Renal cortex interstitium (tissue), 11 donors: ENCODE data around the gene COASY. TPM values are rescaled to one million over a fixed set of nuclear protein-coding genes. Genes with fewer than 3 reads are reported as not detected.
"Not testable (repeated sequence)": the region's sequence is repeated elsewhere in the genome, so short reads cannot be mapped to it uniquely, and the experiment has no call there.

Experiments used
- DNase-seq, 11 donors: peaks; one replicate each; pipeline ENCODE4 v3.0.0-alpha.2; 2013; ENCODE audit warnings: low read depth in 9 of 11, low spot score in 4 of 11; ENCODE audit errors: extremely low read depth in 1 of 11
- polyA plus RNA-seq, 3 donors: library from polyadenylated mRNA; unstranded; fragments of 120-200 nt; gene quantifications; one replicate each; pipeline ENCODE4 v1.2.1, GENCODE V29; 2013; ENCODE audit not compliant: insufficient read length in 3 of 3

COASY gene
- polyA plus RNA-seq, 3 donors: 59.8 to 66.8 (median 61.4) TPM

DNA sequence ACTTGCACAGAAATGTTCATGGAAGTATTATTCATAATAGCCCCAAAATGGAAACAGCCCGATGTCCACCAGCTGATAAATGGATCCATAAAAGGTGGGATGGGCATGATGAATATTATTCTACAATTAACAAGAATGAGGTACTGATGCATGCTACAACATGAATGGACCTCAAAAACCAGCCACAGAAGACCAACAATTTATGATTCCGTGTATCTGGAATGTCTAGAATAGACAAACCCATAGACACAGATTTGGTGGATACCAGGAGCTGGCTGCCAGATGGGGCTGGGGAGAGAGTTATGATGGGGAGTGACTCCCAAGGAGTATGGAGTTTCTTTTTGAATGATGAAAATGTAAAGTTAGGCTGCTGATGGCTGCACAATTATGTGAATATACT, 36.7 kb upstream of the COASY start:
- no peak for DNase-seq

DNA sequence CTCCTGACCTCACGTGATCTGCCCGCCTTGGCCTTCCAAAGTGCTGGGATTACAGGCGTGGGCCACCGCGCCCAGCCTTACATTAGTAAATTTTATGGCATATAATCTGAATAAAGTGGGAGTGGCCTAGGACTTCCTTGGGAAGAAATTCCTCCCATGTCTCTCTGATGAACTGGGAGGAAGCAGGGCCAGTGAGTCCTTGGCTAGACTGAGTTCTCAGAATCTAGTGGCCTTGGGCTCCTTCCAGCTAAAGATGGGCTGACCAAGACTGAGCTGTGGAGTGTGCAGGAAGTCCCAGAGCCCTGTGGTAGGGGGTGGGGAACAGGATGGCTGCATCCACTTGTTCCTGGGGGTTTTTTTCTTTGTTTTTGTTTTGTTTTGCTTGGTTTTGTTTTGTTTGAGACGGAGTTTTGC, 35.9 kb upstream of the COASY start:
- no peak for DNase-seq

GRCh38 chr17:42527932-42528331, 34.0 kb upstream of the COASY start:
- DNase-seq: no peak

DNA sequence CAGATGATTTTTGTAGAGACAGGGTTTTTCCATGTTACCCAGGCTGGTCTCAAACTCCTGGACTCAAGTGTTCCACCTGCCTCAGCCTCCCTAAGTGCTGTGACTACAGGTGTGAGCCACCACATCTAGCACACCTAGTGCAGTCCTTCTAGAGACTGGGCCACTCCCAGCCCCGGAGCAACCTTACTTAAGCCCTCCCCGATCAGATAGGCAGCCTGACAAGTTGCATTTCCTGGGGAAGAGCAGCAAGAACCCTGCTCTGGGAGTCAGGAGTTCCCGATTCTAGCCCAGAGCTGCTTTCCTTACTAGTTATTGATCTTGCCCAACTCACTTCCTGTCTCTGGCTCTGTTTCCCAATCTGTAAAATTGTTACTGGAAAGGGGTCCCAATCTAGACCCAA, 32.9 kb upstream of the COASY start:
- DNase-seq: no peak

GRCh38 chr17:42530952-42531454, 30.9 kb upstream of the COASY start:
- no peak for DNase-seq

DNA sequence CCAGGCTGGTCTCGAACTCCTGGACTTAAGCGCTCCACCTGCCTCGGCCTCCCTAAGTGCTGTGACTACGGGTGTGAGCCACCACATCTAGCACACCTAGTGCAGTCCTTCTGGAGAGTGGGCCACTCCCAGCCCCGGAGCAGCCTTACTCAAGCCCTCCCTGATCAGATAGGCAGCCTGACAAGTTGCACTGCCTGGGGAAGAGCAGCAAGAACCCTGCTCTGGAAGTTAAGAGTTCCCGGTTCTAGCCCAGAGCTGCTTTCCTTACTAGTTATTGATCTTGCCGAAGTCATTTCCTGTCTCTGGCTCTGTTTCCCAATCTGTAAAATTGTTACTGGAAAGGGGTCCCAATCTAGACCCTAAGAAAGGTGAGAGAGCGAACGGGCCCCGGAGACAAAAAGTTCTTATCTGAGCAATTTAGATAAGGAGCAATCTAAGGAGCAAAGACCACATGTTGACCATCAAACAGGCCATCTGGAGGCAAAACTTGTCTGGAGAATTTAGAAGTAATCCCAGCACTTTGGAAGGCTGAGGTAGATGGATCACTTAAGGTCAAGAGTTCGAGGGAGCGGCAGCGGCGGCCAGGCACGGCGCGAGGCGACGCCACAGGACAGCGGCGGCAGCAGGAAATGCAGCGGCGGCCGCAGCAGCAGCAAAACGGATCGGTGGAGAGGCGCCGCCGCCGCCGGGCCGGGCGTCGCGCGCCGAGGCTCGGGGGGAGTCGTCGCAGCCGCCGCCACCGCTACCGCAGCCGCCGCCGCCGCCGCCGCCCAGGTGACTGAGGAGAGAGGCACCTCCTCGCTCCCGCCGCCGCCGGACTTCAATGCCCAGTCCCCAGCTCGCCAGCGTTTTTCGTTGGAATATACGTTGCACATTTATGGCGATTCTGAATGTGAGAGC, 30.2 kb upstream of the COASY start:
- DNase-seq: no peak

DNA sequence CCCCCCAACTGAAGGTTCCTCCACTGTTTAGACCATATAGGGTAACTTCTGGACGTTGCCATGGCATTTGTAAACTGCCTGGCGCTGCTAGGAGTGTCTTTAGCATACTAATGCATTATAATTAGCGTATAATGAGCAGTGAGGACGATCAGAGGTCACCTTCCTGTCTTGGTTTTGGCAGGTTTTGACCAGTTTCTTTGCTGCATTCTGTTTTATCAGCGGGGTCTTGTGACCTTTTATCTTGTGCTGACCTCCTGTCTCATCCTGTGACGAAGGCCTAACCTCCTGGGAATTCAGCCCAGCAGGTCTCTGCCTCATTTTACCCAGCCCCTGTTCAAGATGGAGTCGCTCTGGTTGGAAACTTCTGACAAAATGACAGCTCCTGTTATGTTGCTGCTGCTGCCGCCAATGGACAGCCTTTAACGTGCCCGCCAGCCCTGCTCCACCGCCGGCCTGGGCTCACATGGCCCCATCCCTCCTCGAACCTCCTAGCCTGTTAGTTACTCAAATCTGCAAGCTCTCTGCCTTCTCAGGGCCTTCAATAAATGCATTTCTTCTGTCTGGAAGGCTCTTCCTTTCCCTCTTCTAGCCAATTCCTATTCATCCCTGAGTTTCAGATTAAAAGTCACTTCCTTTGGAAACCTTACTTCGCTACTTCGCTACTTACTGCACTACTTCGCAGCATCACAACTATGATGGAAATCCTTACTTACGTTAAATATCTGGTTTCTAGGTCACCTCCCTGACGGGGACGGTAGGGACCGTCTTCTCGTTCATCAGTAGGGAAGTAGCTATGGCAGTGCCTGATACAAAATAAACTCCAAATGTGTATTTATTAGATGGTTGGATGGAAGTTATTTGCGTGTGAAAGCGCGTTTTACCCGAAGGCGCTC, 26.5 kb upstream of the COASY start:
- DNase-seq: no peak

GRCh38 chr17:42536048-42536371, 25.9 kb upstream of the COASY start, which contains the start of gene NAGLU:
TSS of gene NAGLU (plus strand) at chr17:42536241. CDS start at chr17:42536273, 32 bp downstream.
- peak in 7 of 11 donors; percentile 74 to 88 (median 85) for DNase-seq

DNA sequence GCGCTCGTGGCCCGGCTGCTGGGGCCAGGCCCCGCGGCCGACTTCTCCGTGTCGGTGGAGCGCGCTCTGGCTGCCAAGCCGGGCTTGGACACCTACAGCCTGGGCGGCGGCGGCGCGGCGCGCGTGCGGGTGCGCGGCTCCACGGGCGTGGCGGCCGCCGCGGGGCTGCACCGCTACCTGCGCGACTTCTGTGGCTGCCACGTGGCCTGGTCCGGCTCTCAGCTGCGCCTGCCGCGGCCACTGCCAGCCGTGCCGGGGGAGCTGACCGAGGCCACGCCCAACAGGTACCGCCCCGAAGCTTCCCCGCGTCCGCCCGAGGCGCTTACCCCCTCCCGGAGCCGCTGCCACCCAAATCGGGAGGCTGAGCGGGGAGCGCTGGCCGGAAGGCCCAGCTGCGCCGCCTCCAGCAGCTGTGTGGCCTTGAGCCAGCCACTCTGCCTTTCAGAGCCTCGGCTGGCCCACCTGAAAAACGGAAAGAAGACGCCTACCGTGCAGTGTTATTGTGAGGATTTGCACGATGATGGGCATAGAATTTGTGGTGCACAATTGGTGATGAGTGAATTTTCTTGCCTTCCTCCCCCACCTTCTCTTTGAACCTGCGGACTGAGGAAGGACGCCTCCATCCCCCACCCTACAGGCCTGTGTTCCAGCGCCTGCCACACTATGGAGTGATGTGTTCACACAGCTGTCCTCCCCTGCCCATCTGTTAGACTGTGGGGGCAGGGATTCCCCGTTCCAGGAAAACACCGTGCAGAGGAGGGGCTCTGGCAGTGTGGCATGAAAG, 25.4 kb upstream of the COASY start:
- peak in 1 of 11 donors; percentile 63 for DNase-seq

- DNase-seq: no peak
These were observed 24.7 kb upstream of the COASY start for GRCh38 chr17:42537156-42537805.

- no peak for DNase-seq
These were observed 24.0 kb upstream of the COASY start for GRCh38 chr17:42537826-42538451.

- DNase-seq: no peak
These were observed 23.5 kb upstream of the COASY start for GRCh38 chr17:42538482-42538881.

GRCh38 chr17:42540558-42540957, 21.4 kb upstream of the COASY start:
- not testable (repeated sequence) for DNase-seq

GRCh38 chr17:42541041-42541833, 20.7 kb upstream of the COASY start:
- DNase-seq: no peak

- DNase-seq: no peak
These were observed 18.5 kb upstream of the COASY start for GRCh38 chr17:42543190-42544079.

GRCh38 chr17:42544874-42545283, 17.1 kb upstream of the COASY start:
- no peak for DNase-seq
